Measurements from ENCODE around the gene ALX3.

Gene ALX3

GRCh38 chr1:110098222-110099026, 28.0 kb upstream of the ALX3 start:
- no peak for TF ChIP-seq CTCF (conservative IDR thresholded peaks at IDR 0.05; ENCODE audit: low read depth, low read length)
- H3K4me3 ChIP-seq (ENCODE audit: low read length), result no peak overlapping the region
- no peak for DNase-seq (ENCODE audit: low read depth)

GRCh38 chr1:110097507-110098221, 27.2 kb upstream of the ALX3 start:
- no peak for TF ChIP-seq CTCF (conservative IDR thresholded peaks at IDR 0.05; ENCODE audit: low read depth, low read length)
- no peak for DNase-seq (ENCODE audit: low read depth)
- H3K4me3 ChIP-seq (ENCODE audit: low read length), result no peak overlapping the region

GRCh38 chr1:110094931-110095654, 24.6 kb upstream of the ALX3 start:
- no peak for DNase-seq (ENCODE audit: low read depth)
- no peak overlapping the region for H3K4me3 ChIP-seq (ENCODE audit: low read length)
- no peak for TF ChIP-seq CTCF (conservative IDR thresholded peaks at IDR 0.05; ENCODE audit: low read depth, low read length)

GRCh38 chr1:110092991-110093390, 22.5 kb upstream of the ALX3 start:
- TF ChIP-seq CTCF (conservative IDR thresholded peaks at IDR 0.05; ENCODE audit: low read depth, low read length), result no peak
- DNase-seq (ENCODE audit: low read depth), result no peak
- no peak overlapping the region for H3K4me3 ChIP-seq (ENCODE audit: low read length)

GRCh38 chr1:110091791-110092190, 21.3 kb upstream of the ALX3 start:
- TF ChIP-seq CTCF (conservative IDR thresholded peaks at IDR 0.05; ENCODE audit: low read depth, low read length), result no peak
- no peak for DNase-seq (ENCODE audit: low read depth)
- H3K4me3 ChIP-seq (ENCODE audit: low read length), result no peak overlapping the region

- DNase-seq (ENCODE audit: low read depth), result no peak
- no peak overlapping the region for H3K4me3 ChIP-seq (ENCODE audit: low read length)
- no peak for TF ChIP-seq CTCF (conservative IDR thresholded peaks at IDR 0.05; ENCODE audit: low read depth, low read length)
Measured at GRCh38 chr1:110091381-110091780, 20.9 kb upstream of the ALX3 start.

Data from retinal pigment epithelial cell (primary cell).